ENCODE data around the gene EMID1.

Gene EMID1

DNA sequence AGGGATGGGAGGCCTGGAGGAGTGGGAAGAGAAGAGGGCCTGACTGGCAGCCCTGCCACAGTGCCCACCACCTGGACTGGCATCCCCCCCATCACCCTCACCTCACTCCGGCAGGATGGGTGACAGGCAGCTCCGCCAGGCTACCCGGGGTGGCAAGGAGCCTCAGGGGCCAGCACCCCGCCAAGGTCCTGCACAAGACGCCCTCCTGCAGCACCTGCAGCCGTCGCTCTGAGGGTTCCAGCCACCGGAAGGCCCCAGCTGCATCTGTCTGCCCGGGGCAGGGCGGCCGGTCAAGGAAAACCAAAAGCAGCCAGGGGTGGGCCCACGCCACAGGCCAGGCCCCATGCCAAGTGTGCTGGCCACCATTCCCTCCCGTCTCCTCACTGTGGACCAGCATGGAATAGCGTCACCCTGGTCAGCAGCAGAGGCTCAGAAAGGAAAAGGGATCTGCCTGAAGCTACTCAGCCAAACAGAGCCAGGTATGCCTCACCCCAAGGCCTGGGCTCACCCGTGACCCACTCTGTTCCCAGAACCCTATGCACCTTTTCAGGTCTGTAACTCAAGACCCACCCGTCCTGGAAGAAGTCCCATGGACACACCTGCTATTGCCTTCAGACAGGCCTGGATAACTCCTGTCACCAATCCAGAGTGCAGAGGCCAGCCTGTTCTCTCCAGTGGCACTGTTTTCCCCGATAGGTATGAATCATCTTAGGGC, 55.1 kb downstream of the EMID1 start:
- no peak for DNase-seq

DNA sequence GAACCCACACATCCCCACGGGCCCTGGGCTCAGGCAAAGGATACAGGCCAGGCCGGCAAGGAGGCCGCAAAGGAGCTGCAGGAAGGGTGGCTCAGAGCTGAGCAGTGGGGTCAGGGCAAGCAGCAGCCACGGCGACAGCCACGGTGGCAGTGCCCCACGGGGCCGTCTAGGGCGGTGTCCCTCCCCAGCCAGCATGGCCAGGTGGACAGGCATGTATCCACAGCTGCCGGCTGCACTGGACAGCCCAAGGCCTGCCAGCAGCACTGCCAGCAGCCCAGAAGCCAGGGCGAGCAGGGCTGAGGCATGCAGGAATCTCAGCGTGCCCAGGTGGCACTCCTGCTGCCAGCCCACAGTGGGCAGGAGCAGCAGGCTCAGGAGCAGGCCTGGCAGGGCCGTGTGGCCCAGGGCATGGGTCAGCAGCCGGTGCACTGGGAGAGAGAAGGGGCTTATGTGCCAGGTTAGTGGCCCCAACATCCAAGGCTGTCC, 58.1 kb downstream of the EMID1 start:
- DNase-seq, result no peak

DNA sequence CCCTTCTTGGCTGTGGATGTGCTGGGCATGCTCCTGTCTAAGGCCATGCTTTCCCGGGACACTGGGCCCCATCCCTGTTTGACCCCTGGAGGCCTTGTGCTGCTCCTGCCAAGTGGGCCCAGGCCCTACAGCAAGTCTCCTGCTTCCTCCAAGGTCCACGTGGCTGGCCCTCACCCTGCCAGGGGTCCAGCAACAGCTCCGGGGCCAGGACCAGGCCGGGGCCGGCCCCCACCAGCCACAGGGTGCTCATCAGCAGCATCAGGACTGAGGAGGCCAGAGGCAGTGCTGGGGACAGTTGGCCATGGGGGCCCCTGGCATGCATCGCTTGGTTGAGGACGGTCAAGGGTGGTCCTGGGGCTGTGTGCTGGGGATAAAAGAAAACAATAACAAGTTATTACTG, 59.6 kb downstream of the EMID1 start:
- no peak for DNase-seq

DNA sequence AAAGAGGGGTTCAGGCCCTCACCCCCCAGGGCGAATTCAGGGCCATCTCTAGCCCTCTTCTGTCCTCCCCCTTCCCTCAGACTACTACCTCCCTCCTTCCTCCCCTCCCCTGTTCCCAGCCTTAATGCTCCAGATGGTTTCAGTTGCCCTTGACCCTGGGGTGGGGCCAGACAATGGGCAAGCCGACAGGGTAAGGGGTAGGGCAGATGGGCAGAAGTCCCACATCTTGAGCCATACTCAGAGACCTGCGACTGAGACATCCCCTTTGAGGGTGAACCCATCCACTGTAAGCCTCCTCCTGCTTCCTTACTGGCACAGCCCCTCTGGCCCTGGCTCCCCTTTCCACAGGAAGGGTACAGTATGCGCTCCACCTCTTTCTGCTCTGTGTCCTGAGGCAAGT, 60.2 kb downstream of the EMID1 start:
- DNase-seq, result peak in 1 of 2 experiments; percentile 62

DNA sequence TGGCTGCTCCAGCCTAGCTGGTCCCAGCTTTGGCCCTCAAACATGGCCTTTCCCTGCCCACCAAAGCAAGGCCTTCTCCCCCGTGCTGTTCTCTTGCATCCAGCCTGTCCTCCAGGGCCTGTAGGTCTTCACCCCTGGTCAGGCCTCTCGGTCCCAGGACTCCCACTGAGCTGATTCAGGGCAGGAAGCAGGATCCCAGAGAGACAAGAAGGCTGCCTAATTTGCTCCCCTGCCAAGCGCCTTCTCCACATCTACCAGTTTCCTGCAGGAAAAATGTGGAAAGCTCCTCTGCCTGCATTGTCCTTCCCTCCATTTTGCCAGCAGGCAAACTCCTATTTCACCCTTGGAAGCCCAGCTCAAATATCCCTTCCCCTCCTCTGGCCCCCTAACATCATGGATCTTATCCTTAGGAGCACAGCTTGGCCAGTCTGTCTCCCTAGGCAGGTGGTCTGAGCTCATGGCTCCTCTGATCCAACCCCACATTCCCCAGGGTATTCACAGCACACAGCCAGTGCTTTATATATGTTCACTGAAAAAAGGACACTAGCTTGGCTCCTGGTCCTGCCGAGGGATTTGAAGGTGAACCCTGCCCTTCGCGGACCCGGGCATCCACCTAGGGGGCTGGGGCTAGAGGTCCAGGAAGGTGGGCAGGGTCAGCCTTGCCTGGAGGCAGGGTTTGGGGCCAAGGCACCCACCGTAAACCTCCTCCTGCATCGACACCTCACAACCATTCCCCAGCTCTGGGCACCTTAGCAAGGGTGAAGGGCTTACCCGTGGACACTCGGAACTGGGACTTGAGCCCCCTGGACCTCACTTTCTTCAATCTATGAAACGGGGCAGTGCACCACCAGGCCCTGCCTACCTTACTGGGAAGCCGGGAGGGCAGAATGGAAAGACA, 61.1 kb downstream of the EMID1 start:
- peak in 1 of 2 experiments; percentile 36 for DNase-seq

DNA sequence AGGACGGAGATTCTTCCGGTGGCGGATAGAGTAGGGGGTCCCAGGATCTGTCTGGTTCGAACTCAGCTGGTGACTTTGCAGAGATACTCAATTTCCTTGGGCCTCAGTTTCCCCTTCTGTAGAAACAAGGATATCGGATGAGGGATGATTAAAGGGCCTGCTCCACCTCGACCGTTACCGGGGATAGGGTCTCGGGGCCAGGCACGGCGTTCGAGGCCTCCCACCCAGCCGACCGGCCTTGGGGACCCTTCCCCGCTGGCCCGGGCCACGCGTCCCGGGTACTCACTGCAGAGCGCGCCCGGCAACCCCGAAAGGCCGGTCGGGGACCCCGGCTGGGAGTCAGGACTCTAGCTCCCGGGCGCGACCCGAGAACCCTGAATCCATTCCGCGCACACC, 61.8 kb downstream of the EMID1 start:
- no peak for DNase-seq

DNA sequence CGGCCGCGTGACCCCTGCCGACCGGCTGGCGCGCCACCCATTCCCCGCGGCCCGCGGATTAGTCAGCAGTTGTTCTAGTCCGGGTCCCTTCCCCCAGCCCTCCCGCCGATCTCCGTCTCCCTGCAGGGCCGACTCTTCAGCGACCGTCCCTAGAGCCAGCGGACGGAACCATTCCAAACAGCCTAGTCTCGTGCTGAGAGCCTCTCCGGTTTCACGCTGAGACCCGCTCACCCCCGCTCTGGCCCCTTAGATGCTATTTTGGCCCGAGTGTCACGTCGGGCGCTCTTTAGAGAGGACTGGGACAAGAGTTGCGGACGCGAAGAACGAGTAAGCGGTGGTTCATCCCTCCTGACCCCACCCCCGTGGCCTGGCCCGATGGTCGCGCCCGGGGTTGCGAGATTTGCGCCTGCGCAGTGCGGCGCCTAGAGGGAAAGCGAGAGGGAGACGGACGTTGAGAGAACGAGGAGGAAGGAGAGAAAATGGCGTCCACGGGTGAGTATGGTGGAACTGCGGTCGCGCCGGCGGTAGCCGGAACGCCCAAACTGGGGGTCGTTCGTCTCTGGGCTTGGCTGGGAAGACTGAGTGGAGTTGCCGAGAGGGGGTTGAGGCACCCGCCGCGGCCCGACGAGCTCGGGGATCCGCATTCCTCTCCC, 62.3 kb downstream of the EMID1 start, which contains the start of the genes EWSR1 and RHBDD3:
Gene EWSR1, plus strand, starts transcription at position 411 of the 653 bp plus-strand sequence. Its CDS starts 69 bp downstream, at position 480.
Gene RHBDD3, minus strand, starts transcription at position 124 of the 653 bp plus-strand sequence. CDS start 2,355 bp downstream, outside the sequence.
- peak; percentile 95 to 96 for DNase-seq

DNA sequence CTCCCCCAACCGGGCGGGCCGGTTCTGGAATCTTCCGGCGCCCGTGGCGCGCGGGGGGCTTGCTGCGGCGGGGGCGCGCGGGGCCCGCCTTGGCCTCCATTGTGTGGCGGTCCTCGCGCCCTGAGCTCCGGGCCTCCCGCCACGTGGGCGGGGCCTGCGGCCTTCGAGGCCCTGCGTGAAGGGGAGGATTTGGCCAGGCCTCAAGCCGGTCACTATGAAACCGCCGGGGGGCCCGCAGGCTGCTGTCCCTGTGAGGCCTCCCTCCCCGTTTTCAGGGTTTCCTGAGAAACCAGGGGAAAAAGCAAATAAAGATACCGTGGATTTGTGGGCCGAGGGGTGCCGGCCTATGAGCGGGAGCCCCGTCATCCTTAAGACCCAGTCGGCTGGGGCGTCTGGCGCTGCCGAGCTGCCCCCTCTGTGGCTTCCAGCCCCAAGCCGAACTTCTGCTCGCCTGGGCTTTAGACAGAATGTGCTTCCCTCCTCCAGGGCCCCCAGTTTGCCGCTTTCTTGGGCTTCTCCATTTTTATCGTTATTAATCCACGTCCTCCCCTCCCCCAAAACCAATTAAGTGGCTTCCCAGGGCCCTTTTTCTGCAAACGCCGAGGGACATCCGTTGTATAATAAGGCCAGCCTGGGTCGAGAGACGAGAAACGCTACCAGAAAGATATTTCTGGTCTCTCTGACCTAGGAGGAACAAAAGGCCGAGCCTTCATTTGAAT, 63.0 kb downstream of the EMID1 start:
- peak in 1 of 2 experiments; percentile 56 for DNase-seq

DNA sequence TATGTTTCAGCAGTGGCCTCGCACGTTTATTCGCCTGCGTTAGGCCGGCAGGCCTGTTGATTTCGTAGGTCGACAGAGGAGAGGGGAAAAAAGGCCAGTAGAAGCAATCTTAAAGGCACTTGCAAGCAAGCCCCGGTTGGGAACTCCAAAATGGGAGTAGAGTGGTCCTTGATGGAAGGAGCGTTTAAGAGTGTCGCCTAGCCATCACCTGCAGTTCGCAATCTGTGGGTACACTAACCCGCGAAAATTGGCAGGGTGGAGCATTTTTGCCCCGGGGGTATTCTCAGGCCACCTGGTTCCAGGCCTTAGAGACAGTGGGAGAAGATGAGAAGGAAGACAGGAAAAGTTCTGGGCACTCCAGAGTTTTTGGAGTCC, 63.5 kb downstream of the EMID1 start:
- no peak for DNase-seq

DNA sequence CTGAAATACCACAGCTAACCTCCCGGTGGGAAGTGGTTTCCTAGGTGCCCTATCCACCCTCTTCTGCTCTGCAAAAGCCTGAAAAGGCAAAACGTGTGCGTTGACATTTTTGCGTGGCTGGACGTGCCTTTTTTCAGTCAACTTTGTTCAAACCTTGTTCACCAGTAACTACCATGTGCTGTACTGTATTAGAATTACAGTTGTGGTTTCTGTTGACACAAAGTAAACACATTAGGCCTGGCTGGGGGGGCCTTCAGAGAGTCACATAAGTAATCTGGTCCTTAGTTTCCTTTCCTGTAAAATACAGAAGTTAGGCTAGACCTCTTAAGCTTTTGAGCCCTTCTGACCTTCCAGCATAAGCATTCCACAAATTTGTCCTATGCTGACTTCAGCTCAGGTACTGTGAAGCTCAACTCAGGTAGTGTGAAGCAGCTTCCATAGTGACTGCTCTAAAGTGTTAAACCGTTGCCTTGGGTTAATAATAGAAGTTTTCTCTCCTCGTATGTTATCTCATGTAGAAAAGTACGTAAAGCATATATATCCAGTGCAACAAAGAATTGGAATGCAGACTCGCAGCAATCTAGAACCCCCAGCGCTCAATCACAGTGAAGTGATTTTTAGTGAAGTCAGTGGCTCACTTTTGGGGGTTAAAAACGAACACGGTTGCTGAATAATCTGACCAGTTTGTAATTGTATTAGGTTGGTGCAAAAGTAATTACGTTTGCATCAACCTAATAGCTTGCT, 64.2 kb downstream of the EMID1 start:
- DNase-seq, result no peak

DNA sequence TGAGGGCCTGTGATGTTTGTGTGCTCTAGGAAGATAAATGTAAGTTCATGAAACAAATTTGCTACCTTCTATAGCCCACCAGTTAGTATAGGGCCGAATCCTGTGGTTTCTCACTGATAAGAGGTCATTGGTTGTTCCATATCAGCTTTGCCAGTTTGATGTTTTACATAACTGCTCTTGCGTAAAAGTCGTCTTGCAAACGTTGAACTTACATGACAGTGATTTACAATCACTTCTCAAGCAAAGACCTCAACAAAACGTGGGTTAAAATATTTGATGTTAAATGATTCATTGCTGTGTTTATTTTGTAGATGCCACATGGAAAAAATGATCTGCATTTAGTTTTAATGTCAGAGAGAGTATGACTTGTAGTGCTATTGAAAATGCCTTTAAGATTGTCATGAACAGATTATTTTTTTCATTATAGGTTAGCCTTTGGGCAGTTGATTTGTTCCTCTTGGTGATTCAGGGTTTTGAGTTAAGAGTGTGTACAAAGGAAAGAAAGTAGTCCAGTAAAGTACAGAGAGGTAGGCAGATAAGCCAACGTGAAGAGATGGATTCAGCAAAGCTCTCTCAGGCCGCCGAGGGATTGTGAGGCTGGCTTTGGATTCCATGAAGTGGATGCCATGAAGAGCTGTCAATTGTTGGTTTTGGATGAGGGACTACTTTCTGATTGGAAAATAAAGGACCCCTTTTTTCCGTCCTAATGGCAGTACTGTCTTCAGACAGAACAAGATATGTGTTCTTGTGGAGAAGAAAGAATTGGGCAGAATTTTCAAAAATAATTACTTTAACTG, 65.0 kb downstream of the EMID1 start:
- DNase-seq, result no peak

DNA sequence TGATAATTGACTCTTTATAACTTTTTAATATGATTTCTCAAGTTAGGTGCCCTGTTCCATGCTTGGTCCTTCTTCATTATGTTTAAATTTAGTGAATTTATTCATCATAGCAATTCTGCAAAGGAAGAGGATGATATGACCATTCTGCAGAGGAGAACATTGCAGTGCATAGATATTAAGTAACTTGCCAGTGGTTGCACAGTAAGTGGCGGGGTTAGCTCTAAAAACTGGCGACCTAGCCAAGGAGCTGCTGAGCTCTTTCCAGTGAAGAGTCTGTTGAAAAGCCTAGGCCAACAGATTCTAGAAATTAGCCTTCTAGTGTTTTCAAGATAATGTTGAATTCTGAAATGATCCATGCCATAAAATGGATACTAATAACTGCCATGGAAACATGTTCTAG, 66.9 kb downstream of the EMID1 start:
- no peak for DNase-seq

DNA sequence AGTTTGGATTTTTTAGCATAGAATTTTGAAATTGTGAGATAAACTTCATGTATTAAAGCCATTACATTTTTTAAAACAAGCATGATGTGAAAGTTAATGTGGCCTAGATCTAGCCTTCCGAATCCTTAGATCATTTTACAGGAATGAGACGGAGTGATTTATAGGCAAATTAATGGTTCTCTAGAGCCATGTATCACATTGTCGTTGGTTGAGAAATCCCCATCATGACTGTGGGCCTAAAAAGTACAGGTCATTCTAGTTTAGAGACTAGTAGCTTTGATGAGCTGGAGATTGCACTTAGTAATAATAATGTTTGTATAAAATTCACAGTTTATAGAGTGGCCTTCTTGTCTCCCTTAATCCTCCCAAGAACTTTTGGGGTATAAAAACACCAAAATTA, 69.5 kb downstream of the EMID1 start:
- no peak for DNase-seq

DNA sequence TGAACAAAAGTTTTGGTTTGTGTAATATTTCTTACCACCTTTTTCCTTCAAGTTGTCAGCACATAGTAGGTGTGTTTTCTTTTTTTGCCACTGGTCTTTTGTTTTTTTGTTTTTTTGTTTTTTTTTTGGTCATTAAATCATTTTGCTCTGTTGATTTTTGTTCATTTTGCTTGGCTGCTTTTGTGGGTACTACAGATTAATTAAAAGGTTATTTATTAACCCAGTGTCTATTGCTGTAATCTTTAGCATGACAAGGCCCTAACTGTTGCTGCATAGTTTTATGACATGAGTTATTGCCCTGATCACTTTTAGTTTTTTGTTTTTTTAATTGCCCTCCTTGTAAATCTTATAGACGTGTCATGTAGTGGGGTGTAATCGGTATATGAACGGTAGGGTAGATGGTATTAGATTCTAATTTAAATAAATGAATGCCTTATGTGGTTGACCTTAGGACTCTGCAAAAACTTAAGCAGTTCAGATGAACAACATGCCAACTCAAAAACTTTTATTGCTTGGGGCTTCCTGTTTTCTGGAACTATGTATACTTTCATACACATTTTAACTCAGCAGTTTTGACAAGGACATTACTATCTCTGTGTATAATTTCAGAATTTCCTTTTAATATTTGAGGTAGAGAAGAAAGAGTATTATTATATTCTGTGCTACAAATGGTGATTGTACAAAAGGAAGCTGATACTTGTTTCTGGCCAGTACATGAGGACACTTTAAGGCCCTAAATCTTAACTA, 70.3 kb downstream of the EMID1 start:
- no peak for DNase-seq

DNA sequence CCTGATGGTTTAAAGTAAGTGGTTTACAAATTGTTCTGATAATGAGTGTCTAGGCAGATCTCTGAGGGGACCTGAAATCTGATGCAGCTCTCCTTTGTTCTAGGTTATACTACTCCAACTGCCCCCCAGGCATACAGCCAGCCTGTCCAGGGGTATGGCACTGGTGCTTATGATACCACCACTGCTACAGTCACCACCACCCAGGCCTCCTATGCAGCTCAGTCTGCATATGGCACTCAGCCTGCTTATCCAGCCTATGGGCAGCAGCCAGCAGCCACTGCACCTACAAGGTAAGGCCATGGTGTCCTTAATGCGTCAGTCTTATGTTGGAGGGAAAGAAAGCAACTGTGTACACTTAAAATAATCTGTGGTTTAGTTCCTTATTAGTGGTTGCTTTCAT, 72.2 kb downstream of the EMID1 start:
- no peak for DNase-seq

DNA sequence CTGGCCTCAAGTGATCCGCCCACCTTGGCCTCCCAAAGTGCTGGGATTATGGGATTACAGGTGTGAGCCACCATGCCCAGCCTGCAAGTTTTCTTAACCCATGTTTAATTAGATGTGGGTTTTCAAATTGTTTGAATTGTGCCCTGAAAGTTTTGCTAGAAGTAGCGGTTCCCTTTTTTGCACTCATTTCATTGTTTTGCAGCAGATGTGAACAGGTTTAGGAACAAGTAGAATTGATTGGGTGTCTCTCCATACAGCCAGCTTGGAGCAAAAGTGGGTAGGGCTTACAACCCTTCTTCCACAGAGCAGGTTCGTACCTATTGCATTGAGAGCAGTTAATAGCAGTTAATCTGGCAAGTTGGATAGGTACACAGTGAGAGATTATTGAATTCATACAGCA, 78.5 kb downstream of the EMID1 start:
- no peak for DNase-seq

DNA sequence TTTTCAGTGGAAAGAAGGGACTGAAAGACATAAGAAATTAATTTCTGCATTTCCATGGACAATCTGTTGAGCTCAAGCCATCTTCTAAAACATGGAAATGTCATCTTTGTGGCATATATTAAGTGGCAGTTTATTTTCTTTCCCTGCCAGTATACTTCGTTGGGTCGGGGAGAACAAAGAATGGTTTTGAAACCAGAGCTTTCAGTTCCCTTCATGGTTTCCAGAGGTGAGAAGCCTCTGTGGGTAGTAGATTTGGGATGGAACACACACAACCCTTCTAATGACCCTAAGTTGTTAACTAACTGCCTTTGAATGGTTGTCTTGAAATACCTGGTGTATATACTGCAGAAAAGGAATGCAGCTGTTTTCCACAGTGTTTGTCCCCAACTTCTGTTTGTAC, 83.1 kb downstream of the EMID1 start:
- no peak for DNase-seq

DNA sequence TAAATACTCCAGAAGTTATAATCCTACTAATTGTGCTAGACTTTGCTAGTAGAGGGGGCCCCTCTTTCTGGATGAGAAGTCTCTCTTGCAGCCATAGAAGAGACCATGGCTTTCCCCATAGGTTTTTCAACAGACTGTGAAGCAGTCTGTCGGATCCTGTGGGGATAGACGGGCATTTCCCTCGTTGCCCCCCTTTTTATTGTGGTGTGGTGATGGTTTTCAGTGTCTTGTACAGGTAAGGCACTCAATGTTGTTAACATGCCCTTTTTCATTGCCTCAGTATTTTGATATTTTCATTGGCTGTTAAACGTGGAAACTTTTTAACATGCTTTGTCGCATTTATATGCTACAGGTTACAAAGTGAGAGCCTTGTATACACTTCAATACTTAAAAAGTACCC, 84.4 kb downstream of the EMID1 start:
- DNase-seq, result no peak

DNA sequence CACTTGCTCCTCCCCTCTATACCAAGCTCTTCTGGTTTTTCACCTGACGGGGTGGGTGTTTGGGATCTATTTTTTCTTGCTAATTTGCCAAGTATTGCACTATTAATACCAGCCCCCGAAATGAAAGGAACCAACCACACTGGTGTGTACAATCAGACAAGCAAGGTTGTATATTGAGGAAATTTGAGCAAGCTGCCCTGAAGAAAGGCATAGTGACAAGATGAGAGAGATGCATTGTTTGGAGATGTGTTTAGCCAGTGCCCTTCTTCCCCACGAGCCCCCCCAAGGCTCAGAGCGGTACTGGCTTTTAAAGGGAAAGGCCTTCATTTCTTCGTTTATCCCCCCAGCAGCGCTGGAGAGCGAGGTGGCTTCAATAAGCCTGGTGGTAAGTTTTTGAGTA, 85.5 kb downstream of the EMID1 start:
- no peak for DNase-seq

DNA sequence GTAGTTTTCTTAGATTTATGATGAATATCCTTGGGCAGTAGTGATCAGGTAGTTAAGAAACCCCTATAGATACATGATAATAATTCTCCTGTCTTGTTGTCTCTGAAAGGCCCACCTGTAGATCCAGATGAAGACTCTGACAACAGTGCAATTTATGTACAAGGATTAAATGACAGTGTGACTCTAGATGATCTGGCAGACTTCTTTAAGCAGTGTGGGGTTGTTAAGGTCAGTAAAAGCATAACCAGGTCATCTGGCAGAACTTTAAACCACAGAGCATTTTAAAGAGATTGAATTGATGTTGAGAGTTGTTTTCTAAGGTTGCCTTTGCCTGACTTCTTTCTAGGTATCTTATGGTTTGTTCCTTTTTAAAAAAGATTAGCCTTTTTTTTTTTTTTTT, 86.7 kb downstream of the EMID1 start:
- DNase-seq, result no peak
